ENCODE data around the gene POLN.

POLN gene

GRCh38 chr4:2264481-2265041 is 22.6 kb upstream of the POLN start:
- DNase-seq (ENCODE audit: low read depth in 1 of 2, low spot score in 1 of 2) = no peak

- DNase-seq (ENCODE audit: low read depth in 1 of 2, low spot score in 1 of 2) = no peak
Measured at GRCh38 chr4:2263926-2264321, 22.0 kb upstream of the POLN start.

- DNase-seq (ENCODE audit: low read depth in 1 of 2, low spot score in 1 of 2) = no peak
Measured at GRCh38 chr4:2262944-2263250, 21.0 kb upstream of the POLN start.

- peak; percentile 94 to 97 for DNase-seq (ENCODE audit: low read depth in 1 of 2, low spot score in 1 of 2)
Measured at GRCh38 chr4:2262145-2262943, 20.4 kb upstream of the POLN start.

GRCh38 chr4:2261853-2262144 is 19.9 kb upstream of the POLN start, which contains the start of gene MXD4:
TSS of gene MXD4 (minus strand) at chr4:2262109. CDS start at chr4:2261980, 129 bp downstream.
- no peak for DNase-seq (ENCODE audit: low read depth in 1 of 2, low spot score in 1 of 2)

- peak in 1 of 2 donors; percentile 42 for DNase-seq (ENCODE audit: low read depth in 1 of 2, low spot score in 1 of 2)
Measured at GRCh38 chr4:2261110-2261852, 19.4 kb upstream of the POLN start.

GRCh38 chr4:2260344-2261109 is 18.6 kb upstream of the POLN start:
- DNase-seq (ENCODE audit: low read depth in 1 of 2, low spot score in 1 of 2) = no peak

GRCh38 chr4:2259541-2260343 is 17.8 kb upstream of the POLN start:
- DNase-seq (ENCODE audit: low read depth in 1 of 2, low spot score in 1 of 2) = peak in 1 of 2 donors; percentile 1

GRCh38 chr4:2259036-2259540 is 17.2 kb upstream of the POLN start:
- DNase-seq (ENCODE audit: low read depth in 1 of 2, low spot score in 1 of 2) = no peak

- no peak for DNase-seq (ENCODE audit: low read depth in 1 of 2, low spot score in 1 of 2)
Measured at GRCh38 chr4:2258091-2259035, 16.4 kb upstream of the POLN start.

- no peak for DNase-seq (ENCODE audit: low read depth in 1 of 2, low spot score in 1 of 2)
Measured at GRCh38 chr4:2257361-2258081, 15.6 kb upstream of the POLN start.

GRCh38 chr4:2256781-2257191 is 14.9 kb upstream of the POLN start:
- DNase-seq (ENCODE audit: low read depth in 1 of 2, low spot score in 1 of 2) = no peak

GRCh38 chr4:2256156-2256731 is 14.3 kb upstream of the POLN start:
- no peak for DNase-seq (ENCODE audit: low read depth in 1 of 2, low spot score in 1 of 2)

GRCh38 chr4:2255501-2256155 is 13.7 kb upstream of the POLN start:
- no peak for DNase-seq (ENCODE audit: low read depth in 1 of 2, low spot score in 1 of 2)

- no peak for DNase-seq (ENCODE audit: low read depth in 1 of 2, low spot score in 1 of 2)
Measured at GRCh38 chr4:2254665-2255500, 13.0 kb upstream of the POLN start.

GRCh38 chr4:2253160-2254084 is 11.5 kb upstream of the POLN start:
- DNase-seq (ENCODE audit: low read depth in 1 of 2, low spot score in 1 of 2) = no peak
